ENCODE data around the gene NLK. TPM values are rescaled to one million over a fixed set of nuclear protein-coding genes. Genes with fewer than 3 reads are reported as not detected.
A peak's percentile ranks its signal among the peaks of the same experiment; 100 is the strongest.

Gene NLK
- total RNA-seq, 4 donors from 2014 or later, result 6.2 to 40.5 (median 29.9) TPM

DNA sequence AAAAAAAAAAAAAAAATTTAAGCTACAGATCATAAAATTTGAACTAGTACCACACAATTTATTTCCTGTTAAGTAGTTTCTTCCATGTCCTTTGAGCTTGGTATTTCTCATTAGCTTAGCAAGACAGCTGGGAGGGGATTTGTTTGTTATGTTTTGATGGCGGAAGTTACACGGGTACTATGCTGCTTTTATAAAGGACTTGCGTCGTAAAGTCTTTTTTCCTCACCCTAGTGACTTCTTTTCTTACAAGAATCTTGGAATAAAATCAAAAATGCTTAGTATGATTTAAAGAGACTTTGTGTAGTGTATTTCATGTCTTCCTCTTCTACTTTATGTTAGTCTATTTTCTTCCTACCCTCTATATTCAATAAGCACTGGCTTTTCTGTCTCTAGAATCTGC is 89.1 kb downstream of the NLK start:
- in situ Hi-C loops (cut with MboI; ENCODE audit: low pct_ligation_motif_present in 1 of 4, low pct_unique_long_range_greater_than_20kb in 1 of 4, low sequenced_read_pairs in 3 of 4), result loop anchor here in 1 of 4 donors (25.0 kb wide), 1 partner anchor 94 kb away; the partner anchor contains the start of gene NLK
- TF ChIP-seq, protein P1, sequence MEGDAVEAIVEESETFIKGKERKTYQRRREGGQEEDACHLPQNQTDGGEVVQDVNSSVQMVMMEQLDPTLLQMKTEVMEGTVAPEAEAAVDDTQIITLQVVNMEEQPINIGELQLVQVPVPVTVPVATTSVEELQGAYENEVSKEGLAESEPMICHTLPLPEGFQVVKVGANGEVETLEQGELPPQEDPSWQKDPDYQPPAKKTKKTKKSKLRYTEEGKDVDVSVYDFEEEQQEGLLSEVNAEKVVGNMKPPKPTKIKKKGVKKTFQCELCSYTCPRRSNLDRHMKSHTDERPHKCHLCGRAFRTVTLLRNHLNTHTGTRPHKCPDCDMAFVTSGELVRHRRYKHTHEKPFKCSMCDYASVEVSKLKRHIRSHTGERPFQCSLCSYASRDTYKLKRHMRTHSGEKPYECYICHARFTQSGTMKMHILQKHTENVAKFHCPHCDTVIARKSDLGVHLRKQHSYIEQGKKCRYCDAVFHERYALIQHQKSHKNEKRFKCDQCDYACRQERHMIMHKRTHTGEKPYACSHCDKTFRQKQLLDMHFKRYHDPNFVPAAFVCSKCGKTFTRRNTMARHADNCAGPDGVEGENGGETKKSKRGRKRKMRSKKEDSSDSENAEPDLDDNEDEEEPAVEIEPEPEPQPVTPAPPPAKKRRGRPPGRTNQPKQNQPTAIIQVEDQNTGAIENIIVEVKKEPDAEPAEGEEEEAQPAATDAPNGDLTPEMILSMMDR (IDR thresholded peaks at IDR 0.05), result no peak
- no peak for TF ChIP-seq POLR2A (IDR thresholded peaks at IDR 0.05)
- TF ChIP-seq EP300 (IDR thresholded peaks at IDR 0.05; ENCODE audit: low read depth), result no peak
- no peak for TF ChIP-seq POLR2AphosphoS5 (IDR thresholded peaks at IDR 0.05)
- Histone ChIP-seq H3K9me3 (no peaks in the 10 kb centered on the region), H3K36me3 (peaks cover 0 to 3% (median 0%) of the 10 kb centered on the region in 4 donors), H3K4me3 (no peak overlapping the region), H3K27me3 (no peaks in the 10 kb centered on the region), H3K4me1 (peaks cover 0 to 11% (median 6%) of the 10 kb centered on the region in 4 donors), H3K27ac (peak overlapping the region in 3 of 4 donors; percentile 1 to 30 (median 28))
- WGBS, 2 donors (ENCODE audit: low coverage in 1 of 2), result 11 to 38% methylated on average over 4 of the region's 4 CpGs
- intact Hi-C loops (cut with DNase I; ENCODE audit: low total_unique reads), result no loop called here
- DNase-seq, result no peak

DNA sequence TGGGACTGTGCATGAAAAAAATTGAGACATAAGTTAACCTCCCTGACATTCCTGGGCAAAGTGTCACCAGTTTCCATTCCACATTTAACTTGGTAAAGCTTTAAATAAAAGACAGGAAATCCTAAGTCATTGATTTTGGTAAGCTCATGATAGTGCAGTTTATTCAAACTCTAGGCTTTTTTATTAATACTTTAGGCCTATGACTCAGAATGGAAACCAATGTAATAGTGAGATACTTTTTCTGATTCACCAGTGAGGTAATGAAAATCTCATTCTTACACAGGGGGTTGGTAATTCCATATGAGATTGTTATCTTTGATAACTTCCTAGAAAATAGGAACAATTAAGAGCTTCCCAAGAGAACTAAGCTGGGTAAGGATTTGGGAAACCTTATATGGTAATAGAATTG is 91.1 kb downstream of the NLK start:
- DNase-seq, result no peak
- TF ChIP-seq EP300 (IDR thresholded peaks at IDR 0.05; ENCODE audit: low read depth), result no peak
- TF ChIP-seq, protein P1 (IDR thresholded peaks at IDR 0.05), result no peak
- TF ChIP-seq POLR2AphosphoS5 (IDR thresholded peaks at IDR 0.05), result no peak
- TF ChIP-seq POLR2A (IDR thresholded peaks at IDR 0.05), result no peak
- H3K27ac ChIP-seq, result no peak overlapping the region
- intact Hi-C loops (cut with DNase I; ENCODE audit: low total_unique reads) (no loop called here), in situ Hi-C loops (cut with MboI; ENCODE audit: low pct_ligation_motif_present in 1 of 4, low pct_unique_long_range_greater_than_20kb in 1 of 4, low sequenced_read_pairs in 3 of 4) (loop anchor here in 1 of 4 donors (25.0 kb wide), 1 partner anchor 96 kb away; the partner anchor contains the start of gene NLK)
- peaks cover 0 to 11% (median 6%) of the 10 kb centered on the region in 4 donors for H3K4me1 ChIP-seq
- H3K9me3 ChIP-seq, result no peaks in the 10 kb centered on the region
- H3K27me3 ChIP-seq, result no peaks in the 10 kb centered on the region
- H3K36me3 ChIP-seq, result peaks cover 0 to 3% (median 0%) of the 10 kb centered on the region in 4 donors
- H3K4me3 ChIP-seq, result no peak overlapping the region

DNA sequence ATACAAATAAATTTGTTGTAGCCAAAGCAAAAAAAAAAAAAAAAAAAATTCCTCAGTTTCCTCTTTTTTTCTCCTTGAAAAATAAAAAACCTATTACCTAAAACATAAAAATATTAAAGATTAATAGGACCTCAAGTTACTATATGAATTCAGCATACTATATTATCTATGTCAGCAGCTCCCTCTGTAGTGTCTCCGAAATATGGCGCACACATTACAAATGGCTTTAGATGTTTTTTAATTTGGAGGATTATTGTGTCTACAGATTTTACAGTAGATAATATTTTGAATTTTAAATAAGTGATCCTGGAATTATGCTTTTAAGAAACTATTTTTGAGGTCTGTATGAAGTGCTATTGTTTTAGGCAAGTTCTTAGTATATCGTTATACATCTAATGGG is 94.4 kb downstream of the NLK start:
- 94 to 98% methylated on average over 3 of the region's 3 CpGs for WGBS, 2 donors (ENCODE audit: low coverage in 1 of 2)
- TF ChIP-seq POLR2A (IDR thresholded peaks at IDR 0.05) (no peak), POLR2AphosphoS5 (IDR thresholded peaks at IDR 0.05) (no peak), EP300 (IDR thresholded peaks at IDR 0.05; ENCODE audit: low read depth) (no peak)
- TF ChIP-seq, protein P1 (IDR thresholded peaks at IDR 0.05), result no peak
- no peaks in the 10 kb centered on the region for H3K27me3 ChIP-seq
- in situ Hi-C loops (cut with MboI; ENCODE audit: low pct_ligation_motif_present in 1 of 4, low pct_unique_long_range_greater_than_20kb in 1 of 4, low sequenced_read_pairs in 3 of 4), result loop anchor here in 1 of 4 donors (25.0 kb wide), 1 partner anchor 100 kb away; the partner anchor contains the start of gene NLK
- intact Hi-C loops (cut with DNase I; ENCODE audit: low total_unique reads), result no loop called here
- no peak overlapping the region for H3K27ac ChIP-seq
- peaks cover 0 to 3% (median 0%) of the 10 kb centered on the region in 4 donors for H3K36me3 ChIP-seq
- DNase-seq, result no peak
- no peaks in the 10 kb centered on the region for H3K9me3 ChIP-seq
- no peaks in the 10 kb centered on the region for H3K4me1 ChIP-seq
- no peak overlapping the region for H3K4me3 ChIP-seq

DNA sequence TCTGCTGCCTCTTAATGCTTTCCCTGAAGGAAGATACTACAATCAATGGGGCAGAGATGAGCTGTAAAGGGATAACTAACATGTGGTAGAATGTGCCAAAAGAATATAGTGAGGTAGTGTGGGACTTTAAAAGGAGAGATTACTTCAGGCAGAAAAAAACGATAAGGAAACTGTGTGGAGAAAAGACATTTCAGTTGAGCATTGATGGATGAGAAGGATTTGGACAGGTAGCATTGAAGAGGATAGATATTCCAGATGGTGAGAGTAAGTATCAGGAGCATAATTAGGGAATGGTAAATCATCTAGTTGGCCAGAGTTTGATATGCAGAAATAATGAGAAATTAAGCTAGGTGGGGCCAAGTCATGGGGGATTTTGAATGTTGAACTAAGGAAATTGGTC is 97.3 kb downstream of the NLK start:
- Histone ChIP-seq H3K4me1 (no peaks in the 10 kb centered on the region), H3K27me3 (no peaks in the 10 kb centered on the region), H3K9me3 (no peaks in the 10 kb centered on the region), H3K27ac (no peak overlapping the region), H3K36me3 (peaks cover 0 to 3% (median 0%) of the 10 kb centered on the region in 4 donors), H3K4me3 (no peak overlapping the region)
- intact Hi-C loops (cut with DNase I; ENCODE audit: low total_unique reads), result no loop called here
- in situ Hi-C loops (cut with MboI; ENCODE audit: low pct_ligation_motif_present in 1 of 4, low pct_unique_long_range_greater_than_20kb in 1 of 4, low sequenced_read_pairs in 3 of 4), result loop anchor here in 1 of 4 donors (25.0 kb wide), 1 partner anchor 103 kb away; the partner anchor contains the start of gene NLK
- 63 to 78% methylated on average over 1 of the region's 1 CpG for WGBS, 2 donors (ENCODE audit: low coverage in 1 of 2)
- no peak for TF ChIP-seq POLR2AphosphoS5 (IDR thresholded peaks at IDR 0.05)
- TF ChIP-seq, protein P1 (IDR thresholded peaks at IDR 0.05), result no peak
- no peak for TF ChIP-seq POLR2A (IDR thresholded peaks at IDR 0.05)
- TF ChIP-seq EP300 (IDR thresholded peaks at IDR 0.05; ENCODE audit: low read depth), result no peak
- DNase-seq, result no peak

Measured in transverse colon (tissue), 4 donors.